ENCODE results near the gene ANKMY1.

ANKMY1 gene

DNA sequence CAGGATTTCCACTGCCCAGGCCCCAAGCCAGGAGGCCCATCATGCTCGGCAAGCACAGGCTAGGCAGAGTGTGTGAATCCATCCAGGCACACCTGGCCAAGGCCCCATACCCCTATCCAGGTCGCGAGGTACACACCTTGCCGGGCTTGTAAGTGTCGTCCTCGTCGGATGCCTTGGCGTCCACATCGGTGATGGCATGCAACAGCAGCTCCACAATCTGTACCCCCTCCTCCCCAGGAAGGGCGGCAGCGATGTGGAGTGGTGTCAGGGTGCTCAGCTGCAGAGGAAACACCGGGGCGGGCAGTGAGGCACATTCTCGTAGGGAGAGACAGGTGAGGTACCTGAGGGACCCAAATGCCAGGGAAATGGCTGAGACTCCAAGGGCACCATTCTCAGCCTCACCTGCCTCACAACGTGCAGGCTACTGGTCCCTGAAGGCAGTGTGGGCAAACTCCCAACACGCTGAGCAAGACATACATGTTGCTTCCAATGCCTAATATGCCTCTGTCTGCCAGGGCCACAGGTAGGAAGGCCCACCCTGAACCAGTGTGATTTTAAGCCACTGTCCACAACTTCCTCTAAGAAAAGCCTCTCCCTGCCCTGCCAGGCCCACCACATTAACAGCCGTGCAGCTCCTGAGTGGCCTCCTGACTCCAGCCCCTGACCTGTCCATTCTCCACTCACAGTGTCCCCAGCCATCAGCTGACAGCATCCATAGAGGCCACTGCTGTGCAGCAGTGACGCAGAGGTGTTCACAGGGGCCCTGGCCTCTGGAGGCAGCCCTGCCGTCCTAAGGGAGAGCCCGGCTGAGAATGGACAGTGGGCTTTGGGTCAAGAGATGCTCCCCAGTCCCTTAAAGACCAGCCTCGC, 44.9 kb downstream of the ANKMY1 start:
- no peaks in the 10 kb centered on the region for H3K27me3 ChIP-seq (ENCODE audit: insufficient read depth, poor library complexity, severe bottlenecking)
- no peak for DNase-seq (ENCODE audit: low read depth in 1 of 2, low spot score in 1 of 2)
- H3K4me3 ChIP-seq (replicated peaks; ENCODE audit: insufficient read depth, low read length) = no peak overlapping the region
- TF ChIP-seq, protein P1, sequence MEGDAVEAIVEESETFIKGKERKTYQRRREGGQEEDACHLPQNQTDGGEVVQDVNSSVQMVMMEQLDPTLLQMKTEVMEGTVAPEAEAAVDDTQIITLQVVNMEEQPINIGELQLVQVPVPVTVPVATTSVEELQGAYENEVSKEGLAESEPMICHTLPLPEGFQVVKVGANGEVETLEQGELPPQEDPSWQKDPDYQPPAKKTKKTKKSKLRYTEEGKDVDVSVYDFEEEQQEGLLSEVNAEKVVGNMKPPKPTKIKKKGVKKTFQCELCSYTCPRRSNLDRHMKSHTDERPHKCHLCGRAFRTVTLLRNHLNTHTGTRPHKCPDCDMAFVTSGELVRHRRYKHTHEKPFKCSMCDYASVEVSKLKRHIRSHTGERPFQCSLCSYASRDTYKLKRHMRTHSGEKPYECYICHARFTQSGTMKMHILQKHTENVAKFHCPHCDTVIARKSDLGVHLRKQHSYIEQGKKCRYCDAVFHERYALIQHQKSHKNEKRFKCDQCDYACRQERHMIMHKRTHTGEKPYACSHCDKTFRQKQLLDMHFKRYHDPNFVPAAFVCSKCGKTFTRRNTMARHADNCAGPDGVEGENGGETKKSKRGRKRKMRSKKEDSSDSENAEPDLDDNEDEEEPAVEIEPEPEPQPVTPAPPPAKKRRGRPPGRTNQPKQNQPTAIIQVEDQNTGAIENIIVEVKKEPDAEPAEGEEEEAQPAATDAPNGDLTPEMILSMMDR (IDR thresholded peaks at IDR 0.05; ENCODE audit: insufficient read depth, low read length) = no peak
- TF ChIP-seq SPI1 (IDR thresholded peaks at IDR 0.05; ENCODE audit: borderline replicate concordance, low read depth) = no peak
- no peak for TF ChIP-seq POLR2AphosphoS5 (IDR thresholded peaks at IDR 0.05; ENCODE audit: low read depth)
- TF ChIP-seq REST (IDR thresholded peaks at IDR 0.05; ENCODE audit: insufficient replicate concordance, low read depth) = no peak
- no peak for TF ChIP-seq GABPA (IDR thresholded peaks at IDR 0.05; ENCODE audit: low read depth)
- H3K27ac ChIP-seq (replicated peaks) = no peak overlapping the region

DNA sequence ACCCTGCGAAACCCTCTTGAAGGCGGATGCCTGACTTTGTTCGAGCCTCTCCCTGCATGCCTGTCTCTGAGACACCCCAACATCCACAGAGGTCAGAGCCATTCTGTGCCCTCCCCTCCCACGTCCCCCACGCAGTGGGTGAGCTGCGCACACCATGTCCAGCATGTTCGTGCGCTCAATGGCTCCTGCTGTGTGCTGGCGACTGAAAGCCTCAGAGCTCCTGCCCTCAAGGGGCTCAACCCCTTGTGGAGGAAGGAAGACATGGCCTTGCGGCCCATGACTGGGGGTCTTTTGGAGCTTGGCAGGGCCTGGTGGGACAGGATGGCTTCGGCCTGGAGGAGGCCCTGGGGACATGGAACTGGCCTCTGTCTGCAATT, 45.7 kb downstream of the ANKMY1 start:
- Histone ChIP-seq H3K27ac (replicated peaks) (no peak overlapping the region), H3K4me3 (replicated peaks; ENCODE audit: insufficient read depth, low read length) (no peak overlapping the region), H3K27me3 (ENCODE audit: insufficient read depth, poor library complexity, severe bottlenecking) (no peaks in the 10 kb centered on the region)
- TF ChIP-seq SPI1 (IDR thresholded peaks at IDR 0.05; ENCODE audit: borderline replicate concordance, low read depth) (no peak), GABPA (IDR thresholded peaks at IDR 0.05; ENCODE audit: low read depth) (no peak), REST (IDR thresholded peaks at IDR 0.05; ENCODE audit: insufficient replicate concordance, low read depth) (no peak), POLR2AphosphoS5 (IDR thresholded peaks at IDR 0.05; ENCODE audit: low read depth) (no peak)
- TF ChIP-seq, protein P1 (IDR thresholded peaks at IDR 0.05; ENCODE audit: insufficient read depth, low read length) = no peak
- DNase-seq (ENCODE audit: low read depth in 1 of 2, low spot score in 1 of 2) = no peak

GRCh38 chr2:240511351-240512108, 46.3 kb downstream of the ANKMY1 start:
- no peak for DNase-seq (ENCODE audit: low read depth in 1 of 2, low spot score in 1 of 2)
- Histone ChIP-seq H3K27ac (replicated peaks) (no peak overlapping the region), H3K27me3 (ENCODE audit: insufficient read depth, poor library complexity, severe bottlenecking) (no peaks in the 10 kb centered on the region), H3K4me3 (replicated peaks; ENCODE audit: insufficient read depth, low read length) (no peak overlapping the region)
- TF ChIP-seq POLR2AphosphoS5 (IDR thresholded peaks at IDR 0.05; ENCODE audit: low read depth) = no peak
- no peak for TF ChIP-seq GABPA (IDR thresholded peaks at IDR 0.05; ENCODE audit: low read depth)
- TF ChIP-seq, protein P1 (IDR thresholded peaks at IDR 0.05; ENCODE audit: insufficient read depth, low read length) = no peak
- TF ChIP-seq SPI1 (IDR thresholded peaks at IDR 0.05; ENCODE audit: borderline replicate concordance, low read depth) = no peak
- no peak for TF ChIP-seq REST (IDR thresholded peaks at IDR 0.05; ENCODE audit: insufficient replicate concordance, low read depth)
